ENCODE results near the gene DERA.
"Not testable (repeated sequence)": the region's sequence is repeated elsewhere in the genome, so short reads cannot be mapped to it uniquely, and the experiment has no call there.

GRCh38 chr12:16013722-16014121 is 102.6 kb downstream of the DERA start:
- TF ChIP-seq CTCF, EZH2, EZH2phosphoT487 (IDR thresholded peaks at IDR 0.05): not testable (repeated sequence)
